HFFc6 (cell line): ENCODE data around the gene MPZL2. TPM values are rescaled to one million over a fixed set of nuclear protein-coding genes. Genes with fewer than 3 reads are reported as not detected.

Source experiments
- DNase-seq: peaks from one replicate; pipeline ENCODE4 v3.0.0-alpha.2; 2018
- H3K27ac Mint-ChIP-seq: 2 replicates; pipeline ENCODE4 v1.8.0; 2020; ENCODE audit warnings: mild to moderate bottlenecking, mixed read lengths
- H3K27me3 Mint-ChIP-seq: 2 replicates; pipeline ENCODE4 v1.8.0; 2021; ENCODE audit warnings: mild to moderate bottlenecking, moderate library complexity, mixed read lengths; ENCODE audit not compliant: insufficient read depth
- H3K36me3 Mint-ChIP-seq: 2 replicates; pipeline ENCODE4 v1.8.0; 2021; ENCODE audit warnings: low read depth, mixed read lengths
- H3K4me1 Mint-ChIP-seq: 2 replicates; pipeline ENCODE4 v1.8.0; 2020; ENCODE audit warnings: low read depth, mixed read lengths
- H3K4me3 Mint-ChIP-seq: 2 replicates; pipeline ENCODE4 v1.8.0; 2020; ENCODE audit warnings: mild to moderate bottlenecking, moderate library complexity, mixed read lengths
- H3K9me3 Mint-ChIP-seq: 2 replicates; pipeline ENCODE4 v1.8.0; 2020; ENCODE audit warnings: mild to moderate bottlenecking, mixed read lengths
- total RNA-seq, 6 experiments: library from RNA; stranded (reverse); fragmentation: NEBNext Ultra II Directional; extraction: Animal tissue kit (Norgen Biotek cat#: 25700); gene quantifications; 2 replicates in 1 of 6; 3 replicates in 5 of 6; pipeline ENCODE4 v1.2.3, GENCODE V29; 2021
- TF ChIP-seq, protein P1 (sequence below): fragments of 200-600 bp; sonication (generic); IDR thresholded peaks from 2 replicates; pipeline ENCODE4 v1.5.0; 2021; ENCODE audit warnings: antibody characterized with exemption, mild to moderate bottlenecking

The MPZL2 gene
- total RNA-seq, 6 experiments from 2014 or later: not detected

DNA sequence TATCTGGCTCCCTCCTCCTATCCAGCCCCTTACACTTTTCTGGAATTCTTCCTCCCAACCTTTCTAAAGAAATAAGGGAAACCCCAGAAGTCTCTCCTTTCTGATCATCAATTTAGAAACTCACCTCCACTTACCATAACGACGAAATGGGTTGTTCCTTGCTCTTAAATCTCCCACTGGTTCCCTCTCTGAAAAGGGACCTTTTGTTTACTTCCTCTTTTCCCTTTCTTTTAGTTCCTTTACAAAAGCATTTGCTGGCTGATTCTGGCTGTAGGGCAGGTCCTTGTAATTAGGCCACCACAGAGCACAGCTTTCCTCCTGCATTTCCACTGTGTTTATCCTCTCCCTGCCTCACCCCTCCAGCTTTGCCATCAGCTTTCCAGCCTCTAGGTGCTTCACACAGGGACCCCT lies 51.3 kb downstream of the MPZL2 start:
- Mint-ChIP-seq H3K4me3 (no peak overlapping the region), H3K36me3 (no peaks in the 10 kb centered on the region), H3K4me1 (no peaks in the 10 kb centered on the region), H3K9me3 (no peaks in the 10 kb centered on the region), H3K27ac (no peak overlapping the region), H3K27me3 (peaks cover 34% of the 10 kb centered on the region)
- TF ChIP-seq, protein P1, sequence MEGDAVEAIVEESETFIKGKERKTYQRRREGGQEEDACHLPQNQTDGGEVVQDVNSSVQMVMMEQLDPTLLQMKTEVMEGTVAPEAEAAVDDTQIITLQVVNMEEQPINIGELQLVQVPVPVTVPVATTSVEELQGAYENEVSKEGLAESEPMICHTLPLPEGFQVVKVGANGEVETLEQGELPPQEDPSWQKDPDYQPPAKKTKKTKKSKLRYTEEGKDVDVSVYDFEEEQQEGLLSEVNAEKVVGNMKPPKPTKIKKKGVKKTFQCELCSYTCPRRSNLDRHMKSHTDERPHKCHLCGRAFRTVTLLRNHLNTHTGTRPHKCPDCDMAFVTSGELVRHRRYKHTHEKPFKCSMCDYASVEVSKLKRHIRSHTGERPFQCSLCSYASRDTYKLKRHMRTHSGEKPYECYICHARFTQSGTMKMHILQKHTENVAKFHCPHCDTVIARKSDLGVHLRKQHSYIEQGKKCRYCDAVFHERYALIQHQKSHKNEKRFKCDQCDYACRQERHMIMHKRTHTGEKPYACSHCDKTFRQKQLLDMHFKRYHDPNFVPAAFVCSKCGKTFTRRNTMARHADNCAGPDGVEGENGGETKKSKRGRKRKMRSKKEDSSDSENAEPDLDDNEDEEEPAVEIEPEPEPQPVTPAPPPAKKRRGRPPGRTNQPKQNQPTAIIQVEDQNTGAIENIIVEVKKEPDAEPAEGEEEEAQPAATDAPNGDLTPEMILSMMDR: no peak
- DNase-seq: no peak

DNA sequence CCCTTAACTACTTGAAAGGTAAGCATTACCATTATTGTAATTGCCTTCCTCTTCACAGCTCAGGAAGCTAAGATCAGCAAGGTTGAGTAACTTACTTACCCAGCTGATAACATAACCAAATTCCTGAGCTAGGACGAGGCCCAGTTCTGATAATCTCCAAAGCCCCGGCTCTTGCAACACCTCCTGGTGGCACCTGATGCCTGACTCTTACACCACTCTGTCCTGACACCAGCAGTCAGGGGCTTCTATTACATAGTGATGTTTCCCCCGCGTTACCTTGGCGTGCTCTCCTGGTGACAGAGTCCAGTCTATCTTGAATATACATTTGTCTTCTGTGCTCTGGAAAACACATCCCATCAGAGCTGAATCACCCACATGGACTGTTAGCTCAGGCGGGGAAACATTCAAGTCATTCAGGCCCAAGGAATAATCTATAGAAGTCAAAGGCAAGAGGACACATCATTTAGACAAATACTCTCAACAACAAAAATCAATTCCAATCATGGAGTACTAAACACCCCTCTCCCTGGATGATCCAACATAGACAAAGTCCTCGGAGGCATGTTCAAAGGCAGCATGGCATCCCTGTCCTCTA lies 51.9 kb downstream of the MPZL2 start:
- Mint-ChIP-seq H3K4me3 (no peak overlapping the region), H3K4me1 (no peaks in the 10 kb centered on the region), H3K36me3 (no peaks in the 10 kb centered on the region), H3K27me3 (peaks cover 29% of the 10 kb centered on the region), H3K27ac (no peak overlapping the region), H3K9me3 (no peaks in the 10 kb centered on the region)
- TF ChIP-seq, protein P1: no peak
- DNase-seq: no peak

DNA sequence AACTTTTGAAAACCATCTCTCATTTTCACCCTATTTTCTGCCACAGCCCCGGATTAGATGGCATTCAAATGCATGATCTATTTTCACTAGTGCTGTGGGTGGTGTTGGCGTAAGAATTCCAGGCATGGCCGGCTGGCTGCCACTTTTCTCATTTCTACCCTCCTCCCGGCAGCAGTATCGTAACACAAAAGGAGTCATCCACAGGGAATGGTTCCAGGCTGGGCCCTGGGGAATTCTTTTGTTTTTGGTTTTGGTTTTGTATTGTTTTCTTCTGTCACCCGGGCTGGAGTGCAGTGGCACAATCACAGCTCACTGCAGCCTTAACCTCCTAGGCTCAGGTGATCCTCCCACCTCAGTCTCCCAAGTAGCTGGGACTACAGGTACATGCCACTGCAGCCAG lies 53.1 kb downstream of the MPZL2 start:
- H3K9me3 Mint-ChIP-seq: no peaks in the 10 kb centered on the region
- H3K27ac Mint-ChIP-seq: no peak overlapping the region
- DNase-seq: peak; percentile 1
- peaks cover 27% of the 10 kb centered on the region for H3K27me3 Mint-ChIP-seq
- no peak overlapping the region for H3K4me3 Mint-ChIP-seq
- no peaks in the 10 kb centered on the region for H3K36me3 Mint-ChIP-seq
- TF ChIP-seq, protein P1: no peak
- H3K4me1 Mint-ChIP-seq: no peaks in the 10 kb centered on the region

DNA sequence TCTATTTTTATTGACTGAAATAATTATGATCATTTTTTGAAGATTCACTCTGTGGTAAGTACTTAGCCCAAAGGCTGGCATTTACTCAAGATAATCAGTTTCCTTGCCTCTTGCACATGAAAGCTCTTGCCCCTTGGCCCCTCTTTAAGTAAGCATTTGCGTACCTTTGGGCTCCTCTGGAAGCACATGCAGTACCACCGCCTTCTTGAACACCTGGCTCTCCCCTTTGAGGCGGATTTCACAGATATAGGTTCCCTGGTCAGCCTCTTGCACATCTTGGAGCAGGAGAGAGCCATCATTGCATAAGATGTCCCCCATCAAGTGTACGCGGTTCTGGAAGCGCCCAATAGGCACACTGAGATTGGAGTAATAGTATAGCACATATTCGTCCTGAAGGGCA lies 53.8 kb downstream of the MPZL2 start:
- H3K27ac Mint-ChIP-seq: no peak overlapping the region
- TF ChIP-seq, protein P1: no peak

DNA sequence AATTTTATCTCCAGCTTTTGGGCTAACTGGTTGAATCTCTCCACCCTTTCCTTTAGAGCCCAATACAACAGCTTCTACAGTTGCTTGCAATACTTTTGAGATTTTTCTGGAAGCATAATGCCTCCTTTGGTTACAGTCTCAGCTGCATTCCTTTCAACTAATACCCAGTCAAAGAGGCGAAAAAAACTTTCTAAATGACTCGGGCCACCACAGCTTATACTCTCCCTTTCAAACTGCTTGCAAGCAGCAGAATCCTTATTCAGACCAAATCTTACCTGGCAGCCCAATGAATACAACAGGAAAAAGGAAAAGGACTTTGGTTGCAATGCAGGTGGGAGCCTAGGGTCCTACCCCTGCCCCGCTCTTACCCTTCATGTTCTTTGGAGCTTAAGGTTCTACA lies 55.1 kb downstream of the MPZL2 start:
- H3K4me1 Mint-ChIP-seq: no peaks in the 10 kb centered on the region
- no peak overlapping the region for H3K4me3 Mint-ChIP-seq
- peaks cover 30% of the 10 kb centered on the region for H3K27me3 Mint-ChIP-seq
- TF ChIP-seq, protein P1: no peak
- H3K36me3 Mint-ChIP-seq: no peaks in the 10 kb centered on the region
- DNase-seq: no peak
- no peaks in the 10 kb centered on the region for H3K9me3 Mint-ChIP-seq
- no peak overlapping the region for H3K27ac Mint-ChIP-seq

More for the DNA sequence above, 53.8 kb downstream of the MPZL2 start:
- H3K4me1 Mint-ChIP-seq: no peaks in the 10 kb centered on the region
- no peak overlapping the region for H3K4me3 Mint-ChIP-seq
- H3K36me3 Mint-ChIP-seq: no peaks in the 10 kb centered on the region
- peaks cover 32% of the 10 kb centered on the region for H3K27me3 Mint-ChIP-seq
- no peaks in the 10 kb centered on the region for H3K9me3 Mint-ChIP-seq
- DNase-seq: no peak

DNA sequence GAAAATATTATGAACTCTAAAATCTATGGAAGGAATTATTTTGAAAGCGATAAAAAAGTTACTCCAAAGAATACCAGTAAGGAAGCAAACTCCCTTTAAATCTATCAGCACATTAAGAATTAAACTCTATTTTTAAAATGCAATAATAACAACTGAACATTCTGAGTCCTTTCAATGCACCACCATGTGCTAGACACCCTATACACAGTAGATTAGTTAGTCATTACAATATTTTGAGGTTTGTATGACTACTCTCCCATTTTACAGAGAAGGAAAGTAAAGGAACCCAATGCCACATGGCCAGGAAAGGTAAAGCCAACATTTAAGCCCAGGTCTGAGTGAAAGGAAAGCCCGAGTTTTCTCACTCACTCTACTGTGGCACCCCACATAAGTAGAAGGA lies 57.0 kb downstream of the MPZL2 start:
- no peak overlapping the region for H3K27ac Mint-ChIP-seq
- DNase-seq: no peak
- no peaks in the 10 kb centered on the region for H3K36me3 Mint-ChIP-seq
- H3K9me3 Mint-ChIP-seq: no peaks in the 10 kb centered on the region
- H3K4me3 Mint-ChIP-seq: no peak overlapping the region
- H3K27me3 Mint-ChIP-seq: peaks cover 18% of the 10 kb centered on the region
- TF ChIP-seq, protein P1: no peak
- H3K4me1 Mint-ChIP-seq: no peaks in the 10 kb centered on the region
